K562 treated with DMSO at 1 percent for 24 hours (cell line): ENCODE data around the gene DEPDC7. TPM values are rescaled to one million over a fixed set of nuclear protein-coding genes. Genes with fewer than 3 reads are reported as not detected.

Experiments
- total RNA-seq: library from RNA; unstranded; fragments of 300-600 nt; gene quantifications from 2 replicates; pipeline ENCODE4 v1.2.3, GENCODE V29; 2022; ENCODE audit warnings: low read depth; ENCODE audit not compliant: insufficient read depth

The DEPDC7 gene
- 5.0 and 5.4 TPM in 2 replicates for total RNA-seq

GRCh38 chr11:33015621-33016551, at the start of gene DEPDC7:
Gene DEPDC7 (plus strand): TSS chr11:33015878. CDS start chr11:33015956, 78 bp downstream.

GRCh38 chr11:33039274-33040032, 23.8 kb downstream of the DEPDC7 start, which contains the start of gene TCP11L1:
Gene TCP11L1 (plus strand): TSS chr11:33039572. CDS start chr11:33043774, 4,202 bp downstream.

Other genes with a start within 250 kb of the DEPDC7 start
- gene CCDC73, start 221.2 kb upstream of the DEPDC7 start, total RNA-seq, result not detected in 2 replicates
- gene PRRG4, start 186.0 kb upstream of the DEPDC7 start, total RNA-seq, result 0.06 TPM in 1 of 2 replicates, not detected in the other
- gene QSER1, start 123.1 kb upstream of the DEPDC7 start, total RNA-seq, result 6.9 and 10.1 TPM in 2 replicates
- 5.5 and 6.3 TPM in 2 replicates for gene TCP11L1, start 23.7 kb downstream of the DEPDC7 start, total RNA-seq
- 23.0 and 27.7 TPM in 2 replicates for gene CSTF3, start 145.6 kb downstream of the DEPDC7 start, total RNA-seq
- 6.6 and 8.3 TPM in 2 replicates for gene HIPK3, start 241.5 kb downstream of the DEPDC7 start, total RNA-seq